ENCODE measurements around the gene PCDHB16.

GRCh38 chr5:141135718-141136266 lies 46.4 kb upstream of the PCDHB16 start:
- no peak for TF ChIP-seq CTCF (IDR thresholded peaks at IDR 0.05; ENCODE audit: poor library complexity, severe bottlenecking)
- no peak for TF ChIP-seq EP300 (conservative IDR thresholded peaks at IDR 0.05; ENCODE audit: poor library complexity, severe bottlenecking)
- TF ChIP-seq POLR2AphosphoS5 (IDR thresholded peaks at IDR 0.05), result no peak
- no peak for TF ChIP-seq TAF1 (IDR thresholded peaks at IDR 0.05; ENCODE audit: low read depth)

Data from neural cell (in vitro differentiated cells).